GM19238 (cell line): ENCODE data around the gene TMEM109.
A peak's percentile ranks its signal among the peaks of the same experiment; 100 is the strongest.

Source experiments
- DNase-seq: peaks from one replicate; pipeline ENCODE4 v3.0.0; 2011; ENCODE audit warnings: low spot score; ENCODE audit not compliant: insufficient read length

The TMEM109 gene

GRCh38 chr11:60913793-60914632, at the start of gene TMEM109:
Gene TMEM109 (plus strand): TSS chr11:60914158. CDS start chr11:60919694, 5,536 bp downstream.
- DNase-seq = peak; percentile 87

GRCh38 chr11:60864856-60865513, 49.0 kb upstream of the TMEM109 start:
- no peak for DNase-seq

GRCh38 chr11:60866911-60867870, 46.8 kb upstream of the TMEM109 start, which contains the start of gene ZP1:
Gene ZP1 (plus strand): TSS chr11:60867542. CDS start chr11:60867562, 20 bp downstream.
- DNase-seq = no peak

GRCh38 chr11:60867871-60868681, 45.9 kb upstream of the TMEM109 start:
- no peak for DNase-seq

- DNase-seq = no peak
Measured at GRCh38 chr11:60868682-60869450, 45.1 kb upstream of the TMEM109 start.

- no peak for DNase-seq
Measured at GRCh38 chr11:60869451-60869825, 44.5 kb upstream of the TMEM109 start.

- DNase-seq = no peak
Measured at GRCh38 chr11:60870276-60870675, 43.7 kb upstream of the TMEM109 start.

GRCh38 chr11:60870733-60871377, 43.1 kb upstream of the TMEM109 start:
- DNase-seq = no peak

GRCh38 chr11:60871378-60872061, 42.4 kb upstream of the TMEM109 start:
- DNase-seq = no peak

- no peak for DNase-seq
Measured at GRCh38 chr11:60872124-60872960, 41.6 kb upstream of the TMEM109 start.

- no peak for DNase-seq
Measured at GRCh38 chr11:60872961-60873524, 40.9 kb upstream of the TMEM109 start.

GRCh38 chr11:60873533-60873932, 40.4 kb upstream of the TMEM109 start:
- DNase-seq = no peak

- no peak for DNase-seq
Measured at GRCh38 chr11:60874421-60875365, 39.3 kb upstream of the TMEM109 start.

GRCh38 chr11:60875366-60876167, 38.4 kb upstream of the TMEM109 start:
- DNase-seq = no peak

- no peak for DNase-seq
Measured at GRCh38 chr11:60876168-60876485, 37.8 kb upstream of the TMEM109 start.
